Endothelial cell (in vitro differentiated cells): Measurements from ENCODE around the gene AQP6. TPM values are rescaled to one million over a fixed set of nuclear protein-coding genes. Genes with fewer than 3 reads are reported as not detected.

Experiments used
- DNase-seq: peaks from one replicate; pipeline ENCODE4 v3.0.0; 2021; ENCODE audit warnings: low spot score
- H3K27ac Mint-ChIP-seq: one replicate; pipeline ENCODE4 v1.8.0; 2021; ENCODE audit warnings: mixed read lengths, inconsistent platforms; ENCODE audit not compliant: unreplicated experiment
- H3K27me3 Mint-ChIP-seq: one replicate; pipeline ENCODE4 v1.8.0; 2021; ENCODE audit warnings: mild to moderate bottlenecking, moderate library complexity, mixed read lengths, inconsistent platforms; ENCODE audit not compliant: unreplicated experiment
- H3K36me3 Mint-ChIP-seq: one replicate; pipeline ENCODE4 v1.8.0; 2021; ENCODE audit warnings: mild to moderate bottlenecking, low read depth, mixed read lengths, inconsistent platforms; ENCODE audit not compliant: unreplicated experiment
- H3K4me1 Mint-ChIP-seq: one replicate; pipeline ENCODE4 v1.8.0; 2021; ENCODE audit warnings: mild to moderate bottlenecking, mixed read lengths, inconsistent platforms; ENCODE audit not compliant: unreplicated experiment
- H3K4me3 Mint-ChIP-seq: one replicate; pipeline ENCODE4 v1.8.0; 2021; ENCODE audit warnings: mild to moderate bottlenecking, mixed read lengths, inconsistent platforms; ENCODE audit not compliant: unreplicated experiment
- H3K9me3 Mint-ChIP-seq: one replicate; pipeline ENCODE4 v1.8.0; 2021; ENCODE audit warnings: mixed read lengths, inconsistent platforms; ENCODE audit not compliant: unreplicated experiment
- CTCF ChIP-seq: fragments of 200-600 bp; sonication (generic); IDR thresholded peaks from one replicate; pipeline ENCODE4 v1.5.0; 2021; ENCODE audit warnings: antibody characterized with exemption; ENCODE audit not compliant: unreplicated experiment
- total RNA-seq: library from RNA; stranded (reverse); fragmentation: NEBNext Ultra II Directional; extraction: Animal tissue kit (Norgen Biotek cat#: 25700); gene quantifications from one replicate; pipeline ENCODE4 v1.2.1, GENCODE V29; 2021; ENCODE audit not compliant: unreplicated experiment

The AQP6 gene
- total RNA-seq, 1 donor from 2014 or later: not detected

- H3K27me3 Mint-ChIP-seq: no peaks in the 10 kb centered on the region
These were observed 40.8 kb downstream of the AQP6 start for GRCh38 chr12:50013361-50014147.

GRCh38 chr12:50014342-50014741, 41.6 kb downstream of the AQP6 start:
- H3K27me3 Mint-ChIP-seq: no peaks in the 10 kb centered on the region
- H3K27ac Mint-ChIP-seq: no peak overlapping the region
- DNase-seq: no peak
- no peak overlapping the region for H3K4me3 Mint-ChIP-seq
- no peak for TF ChIP-seq CTCF
- no peaks in the 10 kb centered on the region for H3K36me3 Mint-ChIP-seq
- peaks cover 9% of the 10 kb centered on the region for H3K4me1 Mint-ChIP-seq
- no peaks in the 10 kb centered on the region for H3K9me3 Mint-ChIP-seq

More at GRCh38 chr12:50013361-50014147, 40.8 kb downstream of the AQP6 start:
- peaks cover 3% of the 10 kb centered on the region for H3K4me1 Mint-ChIP-seq
- H3K36me3 Mint-ChIP-seq: no peaks in the 10 kb centered on the region
- TF ChIP-seq CTCF: no peak
- DNase-seq: no peak
- no peak overlapping the region for H3K4me3 Mint-ChIP-seq
- no peak overlapping the region for H3K27ac Mint-ChIP-seq
- H3K9me3 Mint-ChIP-seq: no peaks in the 10 kb centered on the region

GRCh38 chr12:50016501-50017475, 44.0 kb downstream of the AQP6 start:
- H3K27ac Mint-ChIP-seq: no peak overlapping the region
- no peak for TF ChIP-seq CTCF
- DNase-seq: no peak

DNA sequence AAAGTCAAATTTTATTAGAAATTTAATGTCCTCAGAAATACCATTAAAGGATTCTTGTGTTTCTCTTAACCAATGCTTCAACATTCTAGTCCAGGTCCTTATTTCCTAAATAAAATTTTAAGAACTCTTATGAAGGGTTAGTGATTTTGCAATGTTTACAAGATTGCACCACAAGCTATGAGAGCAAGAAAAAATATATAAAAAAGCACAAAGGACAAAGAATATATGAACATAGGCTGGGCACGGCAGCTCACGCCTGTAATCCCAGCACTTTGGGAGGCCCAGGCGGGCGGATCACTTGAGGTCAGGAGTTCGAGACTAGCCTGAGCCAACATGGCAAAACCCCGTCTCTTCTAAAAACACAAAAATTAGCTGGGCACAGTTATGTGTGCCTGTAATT, 44.9 kb downstream of the AQP6 start:
- no peak overlapping the region for H3K27ac Mint-ChIP-seq
- H3K4me3 Mint-ChIP-seq: no peak overlapping the region
- H3K4me1 Mint-ChIP-seq: peaks cover 9% of the 10 kb centered on the region
- H3K36me3 Mint-ChIP-seq: no peaks in the 10 kb centered on the region
- DNase-seq: no peak
- H3K9me3 Mint-ChIP-seq: no peaks in the 10 kb centered on the region
- TF ChIP-seq CTCF: no peak
- H3K27me3 Mint-ChIP-seq: no peaks in the 10 kb centered on the region

More at GRCh38 chr12:50016501-50017475, 44.0 kb downstream of the AQP6 start:
- no peaks in the 10 kb centered on the region for H3K27me3 Mint-ChIP-seq
- H3K9me3 Mint-ChIP-seq: no peaks in the 10 kb centered on the region
- no peak overlapping the region for H3K4me3 Mint-ChIP-seq
- H3K4me1 Mint-ChIP-seq: peaks cover 9% of the 10 kb centered on the region
- H3K36me3 Mint-ChIP-seq: no peaks in the 10 kb centered on the region
